HUES64 (cell line): ENCODE results near the gene SULT1C4.

Experiments used
- H3K27ac ChIP-seq: 2 replicates; pipeline ENCODE4 v1.7.0; 2013; ENCODE audit warnings: low read depth, low read length, inconsistent platforms
- H3K27me3 ChIP-seq: 2 replicates; pipeline ENCODE4 v1.6.1; 2013; ENCODE audit warnings: mild to moderate bottlenecking, low read length; ENCODE audit not compliant: insufficient read depth
- H3K36me3 ChIP-seq: 2 replicates; pipeline ENCODE4 v1.6.1; 2013; ENCODE audit warnings: mild to moderate bottlenecking, low read length; ENCODE audit not compliant: insufficient read depth
- H3K4me1 ChIP-seq: 2 replicates; pipeline ENCODE4 v1.6.1; 2013; ENCODE audit warnings: mild to moderate bottlenecking, low read length, moderate library complexity; ENCODE audit not compliant: insufficient read depth
- H3K4me3 ChIP-seq: 2 replicates; pipeline ENCODE4 v1.5.1; 2013; ENCODE audit warnings: mild to moderate bottlenecking, low read length, moderate library complexity
- H3K9ac ChIP-seq: 2 replicates; pipeline ENCODE4 v1.6.1; 2013; ENCODE audit warnings: mild to moderate bottlenecking, low read depth, low read length
- H3K9me3 ChIP-seq: 2 replicates; pipeline ENCODE4 v1.6.1; 2013; ENCODE audit warnings: low read depth, low read length; ENCODE audit not compliant: insufficient read depth
- WGBS: fragments of 150-250, 120-280 bp; methylation state at CpG from one replicate; pipeline ENCODE4 v1.1.7; 2013; ENCODE audit warnings: missing lambda C conversion rate; 5-methylcytosine and 5-hydroxymethylcytosine counted together

The SULT1C4 gene

GRCh38 chr2:108370080-108370479 is 7.7 kb upstream of the SULT1C4 start:
- H3K27me3 ChIP-seq: no peaks in the 10 kb centered on the region
- peaks cover 5% of the 10 kb centered on the region for H3K9me3 ChIP-seq
- H3K4me1 ChIP-seq: 0 out of 2 replicates have a peak, but pooled peaks cover 3% of the 10 kb centered on the region
- no peaks in the 10 kb centered on the region for H3K36me3 ChIP-seq
- H3K9ac ChIP-seq: no peak overlapping the region
- H3K4me3 ChIP-seq: no peak overlapping the region
- H3K27ac ChIP-seq: no peak overlapping the region
- WGBS: 63% methylated on average over 1 of the region's 2 CpGs

GRCh38 chr2:108376774-108377173 is 980 bp upstream of the SULT1C4 start:
- Histone ChIP-seq H3K36me3 (no peaks in the 10 kb centered on the region), H3K4me1 (peaks cover 24% of the 10 kb centered on the region), H3K4me3 (no peak overlapping the region), H3K27ac (no peak overlapping the region), H3K9me3 (no peaks in the 10 kb centered on the region), H3K9ac (no peak overlapping the region), H3K27me3 (no peaks in the 10 kb centered on the region)
- 91% methylated on average over 4 of the region's 4 CpGs for WGBS

GRCh38 chr2:108377401-108377800 is 353 bp upstream of the SULT1C4 start:
- Histone ChIP-seq H3K9ac (no peak overlapping the region), H3K9me3 (no peaks in the 10 kb centered on the region), H3K4me3 (peak overlapping the region; percentile 25; the same call in 1 of the 2 replicates), H3K36me3 (no peaks in the 10 kb centered on the region), H3K4me1 (peaks cover 30% of the 10 kb centered on the region), H3K27ac (no peak overlapping the region), H3K27me3 (no peaks in the 10 kb centered on the region)
- WGBS: 83% methylated on average over 1 of the region's 1 CpG

GRCh38 chr2:108378851-108379250 is 1.1 kb downstream of the SULT1C4 start:
- no peaks in the 10 kb centered on the region for H3K9me3 ChIP-seq
- peaks cover 40% of the 10 kb centered on the region for H3K4me1 ChIP-seq
- peak overlapping the region; percentile 2; the same call in 1 of the 2 replicates for H3K4me3 ChIP-seq
- WGBS: no CpG with 5 or more reads among the region's 2 CpGs
- H3K27ac ChIP-seq: no peak overlapping the region
- H3K36me3 ChIP-seq: no peaks in the 10 kb centered on the region
- no peak overlapping the region for H3K9ac ChIP-seq
- no peaks in the 10 kb centered on the region for H3K27me3 ChIP-seq

- H3K9ac ChIP-seq: no peak overlapping the region; the same call in 1 of the 2 replicates
Measured at GRCh38 chr2:108382196-108382595, 4.4 kb downstream of the SULT1C4 start.

GRCh38 chr2:108383146-108383830 is 5.5 kb downstream of the SULT1C4 start:
- H3K4me3 ChIP-seq: no peak overlapping the region
- 54% methylated on average over 4 of the region's 4 CpGs for WGBS
- peak overlapping the region; percentile 73 for H3K27ac ChIP-seq
- H3K9ac ChIP-seq: no peak overlapping the region; the same call in 1 of the 2 replicates
- H3K36me3 ChIP-seq: no peaks in the 10 kb centered on the region
- peaks cover 24% of the 10 kb centered on the region for H3K4me1 ChIP-seq
- H3K27me3 ChIP-seq: no peaks in the 10 kb centered on the region
- no peaks in the 10 kb centered on the region for H3K9me3 ChIP-seq

More at GRCh38 chr2:108382196-108382595, 4.4 kb downstream of the SULT1C4 start:
- 87% methylated on average over 3 of the region's 4 CpGs for WGBS
- Histone ChIP-seq H3K27me3 (no peaks in the 10 kb centered on the region), H3K4me3 (no peak overlapping the region), H3K36me3 (no peaks in the 10 kb centered on the region), H3K4me1 (peaks cover 34% of the 10 kb centered on the region), H3K9me3 (no peaks in the 10 kb centered on the region), H3K27ac (peak overlapping the region; percentile 73; the same call in 1 of the 2 replicates)

GRCh38 chr2:108384662-108385393 is 7.1 kb downstream of the SULT1C4 start:
- WGBS: 98% methylated on average over 5 of the region's 5 CpGs

GRCh38 chr2:108385411-108386071 is 7.8 kb downstream of the SULT1C4 start:
- WGBS: 82% methylated on average over 4 of the region's 5 CpGs

More at GRCh38 chr2:108384662-108385393, 7.1 kb downstream of the SULT1C4 start:
- Histone ChIP-seq H3K27me3 (no peaks in the 10 kb centered on the region), H3K4me3 (no peak overlapping the region), H3K4me1 (peaks cover 22% of the 10 kb centered on the region), H3K27ac (no peak overlapping the region), H3K9ac (no peak overlapping the region), H3K9me3 (no peaks in the 10 kb centered on the region), H3K36me3 (no peaks in the 10 kb centered on the region)

GRCh38 chr2:108388045-108388444 is 10.3 kb downstream of the SULT1C4 start:
- peaks cover 5% of the 10 kb centered on the region; the same call in 1 of the 2 replicates for H3K9me3 ChIP-seq
- WGBS: 97% methylated on average over 9 of the region's 9 CpGs
- H3K9ac ChIP-seq: no peak overlapping the region
- H3K27me3 ChIP-seq: no peaks in the 10 kb centered on the region
- H3K36me3 ChIP-seq: no peaks in the 10 kb centered on the region
- peaks cover 18% of the 10 kb centered on the region for H3K4me1 ChIP-seq
- H3K27ac ChIP-seq: no peak overlapping the region
- H3K4me3 ChIP-seq: no peak overlapping the region

More at GRCh38 chr2:108385411-108386071, 7.8 kb downstream of the SULT1C4 start:
- Histone ChIP-seq H3K9ac (no peak overlapping the region), H3K27me3 (no peaks in the 10 kb centered on the region), H3K9me3 (no peaks in the 10 kb centered on the region), H3K27ac (no peak overlapping the region), H3K4me3 (no peak overlapping the region), H3K36me3 (no peaks in the 10 kb centered on the region), H3K4me1 (peaks cover 22% of the 10 kb centered on the region)

- 93% methylated on average over 2 of the region's 2 CpGs for WGBS
Measured at GRCh38 chr2:108390340-108390739, 12.6 kb downstream of the SULT1C4 start.

GRCh38 chr2:108392029-108392428 is 14.3 kb downstream of the SULT1C4 start:
- Histone ChIP-seq H3K27ac (no peak overlapping the region), H3K4me1 (peaks cover 11% of the 10 kb centered on the region; the same call in 1 of the 2 replicates), H3K4me3 (no peak overlapping the region), H3K9me3 (peaks cover 9% of the 10 kb centered on the region), H3K9ac (no peak overlapping the region), H3K27me3 (no peaks in the 10 kb centered on the region), H3K36me3 (no peaks in the 10 kb centered on the region)
- WGBS: 79% methylated on average over 1 of the region's 1 CpG

More at GRCh38 chr2:108390340-108390739, 12.6 kb downstream of the SULT1C4 start:
- Histone ChIP-seq H3K9me3 (peaks cover 9% of the 10 kb centered on the region), H3K4me1 (0 out of 2 replicates have a peak, but pooled peaks cover 11% of the 10 kb centered on the region), H3K4me3 (no peak overlapping the region), H3K27me3 (no peaks in the 10 kb centered on the region), H3K9ac (no peak overlapping the region), H3K36me3 (no peaks in the 10 kb centered on the region), H3K27ac (no peak overlapping the region)
